ENCODE results near the gene TRIP13. TPM values are rescaled to one million over a fixed set of nuclear protein-coding genes. Genes with fewer than 3 reads are reported as not detected.

Gene TRIP13
- total RNA-seq, 1 experiment from 2014 or later: 42.6 TPM

- no peak overlapping the region for H3K23ac ChIP-seq (ENCODE audit: insufficient read length, low read depth, low read length)
- no peak overlapping the region for H3K27ac Mint-ChIP-seq
- no peak overlapping the region for H3K56ac ChIP-seq (ENCODE audit: insufficient read length, low read depth, low read length)
- H2BK120ac ChIP-seq (ENCODE audit: low read depth, low read length, poor library complexity, severe bottlenecking): no peak overlapping the region
- no peaks in the 10 kb centered on the region for H3K79me1 ChIP-seq (ENCODE audit: insufficient read depth, low read depth, low read length, poor library complexity, severe bottlenecking)
- no peaks in the 10 kb centered on the region; the same call in 1 of the 2 replicates for H3K27me3 ChIP-seq (ENCODE audit: insufficient read depth, low read length)
- H3K79me2 ChIP-seq (ENCODE audit: insufficient read depth, low read length): no peaks in the 10 kb centered on the region
- no peak overlapping the region for H3K4ac ChIP-seq (ENCODE audit: low read depth, low read length)
- no peak overlapping the region for H3K4me3 Mint-ChIP-seq
- no peaks in the 10 kb centered on the region for H3K36me3 Mint-ChIP-seq (ENCODE audit: insufficient read depth in 1 of 3, low read depth in 3 of 3)
- no peak for TF ChIP-seq CTCF (conservative IDR thresholded peaks at IDR 0.05)
- no peak overlapping the region for H3K18ac ChIP-seq (ENCODE audit: insufficient read length, low read depth, low read length)
- H3K27me3 Mint-ChIP-seq (ENCODE audit: low read depth): peaks cover 42% of the 10 kb centered on the region
- no peak overlapping the region for H2BK5ac ChIP-seq (ENCODE audit: insufficient read length, low read length)
- H3K23me2 ChIP-seq (ENCODE audit: insufficient read length, low read depth, low read length, poor library complexity, severe bottlenecking): no peaks in the 10 kb centered on the region
- no peak overlapping the region for H4K5ac ChIP-seq (ENCODE audit: insufficient read length, low read depth, low read length)
- no peak overlapping the region for H3K9ac ChIP-seq (ENCODE audit: extremely low read depth, insufficient read length, low read length)
- peaks cover 12 to 14% of the 10 kb centered on the region in 2 experiments for H3K4me1 Mint-ChIP-seq
- DNase-seq: no peak
- H3K4me1 ChIP-seq (ENCODE audit: insufficient read depth, low read length): no peaks in the 10 kb centered on the region; the same call in 1 of the 2 replicates
- no peak overlapping the region for H2AK5ac ChIP-seq (ENCODE audit: insufficient read length, low read length)
- no peak overlapping the region for H3K14ac ChIP-seq (ENCODE audit: insufficient read depth, low read length)
- H3T11ph ChIP-seq (ENCODE audit: low read length): no peak overlapping the region
- H2BK20ac ChIP-seq (ENCODE audit: low read depth, low read length, poor library complexity, severe bottlenecking): no peak overlapping the region
- H3K9me3 ChIP-seq (ENCODE audit: control insufficient read depth, low read depth, low read length): no peaks in the 10 kb centered on the region
- no peak overlapping the region for H2AFZ ChIP-seq (ENCODE audit: low read length)
- H3K4me2 ChIP-seq (ENCODE audit: insufficient read depth, insufficient read length, low read length): no peak overlapping the region
- no peak overlapping the region for H4K91ac ChIP-seq (ENCODE audit: insufficient read length, low read depth, low read length)
- no peak overlapping the region for H2BK15ac ChIP-seq (ENCODE audit: low read depth, low read length)
- no peak overlapping the region for H4K8ac ChIP-seq (replicated peaks; ENCODE audit: insufficient read length, low read depth, low read length)
- H4K20me1 ChIP-seq (ENCODE audit: control insufficient read depth, insufficient read depth, insufficient read length): no peaks in the 10 kb centered on the region
- peaks cover 0 to 2% of the 10 kb centered on the region in 2 experiments; a peak in 1 of 5 replicates for H3K9me3 Mint-ChIP-seq
- no peak overlapping the region for H2BK12ac ChIP-seq (ENCODE audit: insufficient read length, low read depth, low read length)
- H3K27ac ChIP-seq (ENCODE audit: insufficient read length, low read depth, low read length): no peak overlapping the region
- WGBS (ENCODE audit: extremely low coverage, insufficient read length, low lambda C conversion rate): no CpG with 5 or more reads among the region's 11 CpGs
Measured at GRCh38 chr5:943201-943917, 50.7 kb downstream of the TRIP13 start.

Measured in H9 (cell line).